Measurements from ENCODE around the gene BDH1. TPM values are rescaled to one million over a fixed set of nuclear protein-coding genes. Genes with fewer than 3 reads are reported as not detected.
A peak's percentile ranks its signal among the peaks of the same experiment; 100 is the strongest.

The BDH1 gene
- total and polyA plus RNA-seq, 2 of the 8 experiments (the other 6 are each of a cell fraction or from before 2014, with no cell fraction given): 27.2 to 28.1 TPM

- Histone ChIP-seq H3K27ac (ENCODE audit: low read depth, low read length) (no peak overlapping the region), H3K14ac (ENCODE audit: insufficient read length) (no peak overlapping the region), H2BK20ac (ENCODE audit: low read length) (no peak overlapping the region), H2BK120ac (replicated peaks; ENCODE audit: low read depth, low read length) (no peak overlapping the region), H3K9me3 (ENCODE audit: insufficient read depth in 2 of 2, low read depth in 1 of 2, low read length in 1 of 2) (no peaks in the 10 kb centered on the region), H3K79me1 (ENCODE audit: low read depth, low read length) (no peaks in the 10 kb centered on the region), H3K56ac (replicated peaks; ENCODE audit: insufficient read length, low read depth, low read length) (no peak overlapping the region), H2BK12ac (ENCODE audit: low read depth, low read length) (0 out of 2 replicates have a peak overlapping the region, but pooled peaks have one; percentile 3), H4K5ac (ENCODE audit: insufficient read length, low read depth, low read length) (no peak overlapping the region), H4K20me1 (replicated peaks in 1 of 2; ENCODE audit: control insufficient read depth in 1 of 2, insufficient read depth in 2 of 2, low read length in 2 of 2) (no peaks in the 10 kb centered on the region), H2BK5ac (ENCODE audit: low read depth, low read length) (no peak overlapping the region), H3K4ac (replicated peaks; ENCODE audit: insufficient read length, low read depth, low read length) (no peak overlapping the region), H2BK15ac (ENCODE audit: low read length) (no peak overlapping the region; the same call in 1 of the 2 replicates), H3K23me2 (ENCODE audit: low read depth, low read length) (no peaks in the 10 kb centered on the region), H3K27me3 (replicated peaks in 1 of 4; ENCODE audit: control insufficient read depth in 3 of 4, extremely low read depth in 1 of 4, insufficient read depth in 3 of 4, low read length in 3 of 4) (peaks cover 0 to 2% (median under 1%) of the 10 kb centered on the region in 4 experiments; a peak in 1 of 7 replicates), H3K36me3 (ENCODE audit: control insufficient read depth in 2 of 4, insufficient read depth in 4 of 4, low read length in 3 of 4) (no peaks in the 10 kb centered on the region), H3K79me2 (ENCODE audit: control insufficient read depth in 1 of 2, insufficient read depth in 2 of 2, low read length in 2 of 2) (no peaks in the 10 kb centered on the region), H3K18ac (ENCODE audit: extremely low read depth, low read length) (no peak overlapping the region), H3K9ac (replicated peaks in 1 of 4; ENCODE audit: extremely low read depth in 1 of 4, low read depth in 3 of 4, low read length in 3 of 4) (no peak overlapping the region), H4K8ac (ENCODE audit: extremely low read depth, insufficient read depth, low read length) (peak overlapping the region; percentile 76; the same call in 1 of the 2 replicates), H4K91ac (replicated peaks; ENCODE audit: insufficient read length, low read length) (no peak overlapping the region), H3K4me2 (ENCODE audit: insufficient read depth in 1 of 2, low read depth in 2 of 2, low read length in 2 of 2) (no peak overlapping the region), H3K4me1 (replicated peaks in 1 of 4; ENCODE audit: control insufficient read depth in 3 of 4, insufficient read depth in 4 of 4, low read length in 3 of 4) (peaks cover 4 to 15% (median 9%) of the 10 kb centered on the region in 4 experiments), H2AFZ (ENCODE audit: low read length) (0 out of 2 replicates have a peak overlapping the region, but pooled peaks have one; percentile 33), H2AK5ac (ENCODE audit: low read depth, low read length) (no peak overlapping the region), H3K4me3 (ENCODE audit: extremely low read depth in 1 of 4, insufficient read depth in 2 of 4, low read depth in 3 of 4, low read length in 4 of 4) (no peak overlapping the region), H3K23ac (ENCODE audit: insufficient read length) (no peak overlapping the region)
- DNase-seq (ENCODE audit: low read depth in 1 of 2, low spot score in 2 of 2): no peak
- ChIA-PET POLR2A (ENCODE audit: partially characterized antibody) (interaction anchor here (1.3 kb wide), 1 partner anchor 12 kb away, joined by 4 read pairs; no protein-coding TSS in a partner anchor), CTCF (ENCODE audit: partially characterized antibody) (interaction anchor here (1.4 to 2.0 kb wide), 3 partner anchors 12 to 211 kb away, joined by 3 to 12 read pairs (median 4); no protein-coding TSS in a partner anchor)
- 86% methylated on average over 7 of the region's 7 CpGs; no CpG with 5 or more reads in 1 of the 2 experiments for WGBS, 2 experiments (ENCODE audit: extremely low coverage in 1 of 2, insufficient coverage in 1 of 2, insufficient read length in 1 of 2, insufficient replicate concordance in 2 of 2, low coverage in 1 of 2, low lambda C conversion rate in 2 of 2, missing lambda C conversion rate in 1 of 2)
- TF ChIP-seq MAFK (IDR thresholded peaks at IDR 0.05; ENCODE audit: low read depth, low read length) (peak; percentile 4; the same call in 1 of the 2 replicates), ZNF274 (IDR thresholded peaks at IDR 0.05; ENCODE audit: borderline replicate concordance, extremely low read depth, low read length) (no peak)
- no peak for FAIRE-seq
Measured at GRCh38 chr3:197468167-197468566, 87.6 kb downstream of the BDH1 start.
